HG03139 (cell line): Measurements from ENCODE around the gene SCAPER.
"Not testable (repeated sequence)": the region's sequence is repeated elsewhere in the genome, so short reads cannot be mapped to it uniquely, and the experiment has no call there.

Source experiments
- ATAC-seq: cut with Tn5 transposase; IDR thresholded peaks from one replicate; pipeline ENCODE4 v1.9.1; 2021; ENCODE audit not compliant: unreplicated experiment

Gene SCAPER

DNA sequence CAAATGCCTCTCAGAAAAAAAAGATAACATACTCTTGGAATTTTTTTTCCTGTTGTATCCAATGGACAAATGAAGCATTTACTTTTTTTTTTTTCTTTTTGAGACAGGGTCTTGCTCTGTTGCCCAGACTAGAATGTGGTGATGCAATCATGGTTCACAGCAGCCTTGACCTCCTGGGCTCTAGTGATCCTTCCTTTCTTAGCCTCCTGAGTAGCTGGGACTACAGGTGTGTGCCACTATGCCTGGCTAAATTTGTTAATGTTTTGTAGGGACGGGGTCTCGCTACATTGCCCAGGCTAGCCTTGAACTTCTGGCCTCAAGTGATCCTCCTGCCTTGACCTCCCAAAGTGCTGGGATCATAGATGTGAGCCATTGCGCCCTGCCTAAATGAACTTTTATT is 401.3 kb downstream of the SCAPER start:
- no peak for ATAC-seq

DNA sequence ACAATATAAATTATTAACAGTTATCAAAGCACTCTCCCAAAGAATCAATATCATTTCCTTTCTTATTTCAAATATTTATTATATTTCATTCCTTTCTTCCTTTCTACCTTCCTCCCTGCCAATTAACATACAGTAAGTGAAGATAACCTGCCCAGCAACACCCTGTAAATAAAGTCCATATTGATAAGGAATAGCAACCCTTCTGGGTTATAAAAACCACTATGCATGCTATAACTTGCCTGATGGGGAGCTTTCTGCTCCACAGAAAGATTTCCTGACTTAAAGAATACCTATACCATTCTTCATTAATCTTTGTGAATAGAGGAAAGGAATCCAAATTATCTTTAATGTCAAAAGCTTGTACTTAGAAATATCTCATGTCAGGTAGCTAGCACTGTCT is 402.0 kb downstream of the SCAPER start:
- ATAC-seq: no peak

DNA sequence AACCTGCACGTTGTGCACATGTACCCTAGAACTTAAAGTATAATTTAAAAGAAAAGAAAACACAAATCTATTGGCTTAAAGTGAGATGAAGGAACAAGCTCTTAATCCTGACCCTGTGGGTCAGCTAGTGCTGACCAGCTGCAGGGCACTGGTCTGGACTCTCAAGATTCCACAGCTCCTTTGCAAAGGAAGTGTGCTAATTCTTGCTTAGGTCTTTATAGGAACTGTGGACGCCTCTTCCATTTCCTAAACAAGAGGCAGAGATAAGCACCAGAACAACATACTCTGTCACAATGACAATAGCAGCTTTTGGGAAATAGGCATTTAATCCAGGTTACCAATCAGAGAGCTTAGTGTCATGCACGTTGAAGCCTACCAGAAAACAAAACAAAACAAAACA is 402.5 kb downstream of the SCAPER start:
- ATAC-seq: no peak

DNA sequence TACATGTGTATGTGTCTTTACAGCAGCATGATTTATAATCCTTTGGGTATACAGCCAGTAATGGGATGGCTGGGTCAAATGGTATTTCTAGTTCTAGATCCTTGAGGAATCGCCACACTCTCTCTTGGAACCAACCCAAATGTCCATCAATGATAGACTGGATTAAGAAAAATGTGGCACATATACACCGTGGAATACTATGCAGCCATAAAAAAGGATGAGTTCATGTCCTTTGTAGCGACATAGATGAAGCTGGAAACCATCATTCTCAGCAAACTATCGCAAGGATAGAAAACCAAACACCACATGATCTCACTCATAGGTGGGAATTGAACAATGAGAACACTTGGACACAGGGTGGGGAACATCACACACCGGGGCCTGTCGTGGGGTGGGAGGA is 403.0 kb downstream of the SCAPER start:
- ATAC-seq: not testable (repeated sequence)

DNA sequence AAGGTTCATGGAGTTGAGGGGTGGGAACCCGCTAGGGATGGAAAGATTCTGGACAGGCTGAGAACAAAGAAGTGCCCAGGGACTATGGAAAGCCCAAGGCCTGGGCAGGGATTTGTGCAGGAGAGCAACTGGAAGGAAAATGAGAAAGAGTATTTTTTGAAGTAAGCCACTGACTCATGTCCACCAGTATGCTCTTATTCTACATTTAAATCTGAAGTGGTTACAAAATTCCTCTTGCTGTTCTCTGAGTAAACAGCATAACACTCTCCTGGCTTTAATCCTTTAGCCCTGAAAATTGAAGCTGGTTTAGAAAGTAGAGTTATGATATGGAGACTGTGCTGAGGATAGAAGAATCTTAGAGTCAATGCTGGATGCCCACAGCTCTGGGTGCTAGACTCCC is 403.4 kb downstream of the SCAPER start:
- no peak for ATAC-seq

DNA sequence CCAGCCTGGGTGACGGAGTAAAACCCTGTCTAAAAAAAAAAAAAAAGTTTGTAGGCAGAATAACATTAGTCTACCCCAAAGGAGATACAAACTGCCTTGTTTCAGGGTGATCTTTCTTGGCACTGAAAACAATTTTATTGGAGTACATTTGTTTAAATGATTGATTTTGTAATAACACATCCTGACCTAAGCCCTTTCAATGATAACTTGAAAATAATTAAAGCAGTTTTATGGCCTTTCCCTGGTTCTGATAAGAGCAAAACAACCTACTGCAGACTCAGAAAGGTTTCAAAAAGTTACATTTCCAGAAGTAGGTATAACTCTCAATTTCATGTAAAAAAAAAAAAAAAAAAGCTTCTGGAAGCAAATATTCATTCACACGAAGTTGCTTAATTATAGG is 404.1 kb downstream of the SCAPER start:
- ATAC-seq: no peak

DNA sequence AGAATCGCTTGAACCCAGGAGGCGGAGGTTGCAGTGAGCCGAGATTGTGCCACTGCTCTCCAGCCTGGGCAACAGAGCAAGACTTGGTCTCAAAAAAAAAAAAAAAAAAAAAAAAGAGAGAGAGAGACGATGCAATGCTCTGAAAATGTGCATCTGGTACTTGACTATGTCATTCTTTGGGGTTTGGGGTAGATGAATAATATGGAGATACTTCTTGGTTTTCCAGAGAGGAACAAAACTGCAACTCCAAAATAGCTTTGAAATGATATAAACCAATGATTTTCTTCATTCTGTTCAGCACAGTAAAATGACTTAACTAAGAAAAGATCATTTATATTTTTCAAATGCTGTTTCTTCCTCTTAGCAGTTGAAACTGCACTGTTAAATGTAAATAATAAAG is 409.7 kb downstream of the SCAPER start:
- no peak for ATAC-seq

DNA sequence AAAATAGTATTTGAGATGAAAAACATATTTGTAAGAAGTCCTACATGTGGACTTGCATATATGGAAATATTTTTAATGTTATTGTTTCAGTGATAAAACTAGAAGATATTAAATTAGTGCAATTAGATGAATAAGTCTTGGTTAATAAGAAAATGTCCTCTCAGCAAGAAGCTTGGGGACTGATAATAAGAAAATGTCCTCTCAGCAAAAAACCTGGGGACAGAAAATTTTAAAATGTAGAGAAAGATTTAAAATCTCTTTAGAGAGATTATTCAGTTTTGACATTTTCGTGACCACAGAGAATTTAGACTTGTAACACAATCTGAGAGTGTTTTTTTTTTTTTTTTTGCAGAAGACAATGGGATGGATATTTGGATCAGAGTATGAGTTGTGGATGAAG is 412.6 kb downstream of the SCAPER start:
- no peak for ATAC-seq

DNA sequence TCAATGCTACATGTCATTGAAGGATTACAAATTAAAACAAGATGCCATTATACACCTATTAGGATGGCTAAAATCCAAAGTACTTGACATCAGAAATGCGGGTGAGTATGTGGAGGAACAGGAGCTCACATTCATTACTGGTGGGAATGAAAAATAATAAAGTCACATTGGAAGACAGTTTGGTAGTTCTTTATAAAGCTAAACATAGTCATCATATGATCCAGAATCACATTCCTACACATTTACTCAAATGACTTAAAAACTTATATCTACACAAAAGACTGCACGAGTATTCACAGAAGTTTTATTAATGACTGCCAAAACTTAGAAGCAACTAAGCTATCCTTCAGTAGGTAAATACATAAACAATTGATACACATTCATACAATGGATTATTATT is 421.4 kb downstream of the SCAPER start:
- ATAC-seq: no peak

DNA sequence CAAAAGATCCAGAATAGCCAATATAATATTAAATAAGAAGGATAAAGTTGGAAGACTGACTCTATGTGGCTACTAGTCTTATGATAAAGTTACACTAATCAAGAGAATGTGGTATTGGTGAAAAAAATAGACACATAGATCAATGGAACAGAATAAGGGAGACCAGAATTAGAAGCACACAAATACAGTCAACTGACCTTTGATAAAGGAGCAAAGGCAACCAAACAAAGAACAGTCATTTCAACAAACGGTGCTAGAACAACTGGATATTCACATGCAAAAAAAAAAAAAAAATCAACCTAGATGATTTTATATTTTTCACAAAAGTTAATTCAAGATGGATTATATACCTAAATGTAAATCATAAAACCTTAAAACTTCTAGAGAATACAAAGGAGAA is 422.1 kb downstream of the SCAPER start:
- ATAC-seq: no peak

DNA sequence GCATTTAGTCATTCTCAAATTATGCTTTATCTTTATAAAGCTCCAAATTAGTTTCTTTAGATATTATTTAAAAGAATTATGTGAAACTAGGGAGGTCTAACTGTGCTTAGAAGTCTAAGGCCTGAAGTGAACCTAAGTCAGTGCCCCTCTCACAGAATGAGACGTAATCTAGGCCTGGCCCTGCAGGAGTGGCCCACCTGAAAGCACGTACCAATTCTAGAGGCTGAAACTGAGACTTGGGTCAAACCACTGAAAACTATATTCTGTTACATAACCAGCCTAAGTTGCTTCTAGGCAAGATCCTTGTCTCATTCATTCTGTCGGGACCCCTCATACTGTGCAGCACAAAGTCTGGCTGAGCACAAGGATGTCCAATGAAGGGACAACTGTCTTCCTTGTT is 424.9 kb downstream of the SCAPER start:
- ATAC-seq: no peak

DNA sequence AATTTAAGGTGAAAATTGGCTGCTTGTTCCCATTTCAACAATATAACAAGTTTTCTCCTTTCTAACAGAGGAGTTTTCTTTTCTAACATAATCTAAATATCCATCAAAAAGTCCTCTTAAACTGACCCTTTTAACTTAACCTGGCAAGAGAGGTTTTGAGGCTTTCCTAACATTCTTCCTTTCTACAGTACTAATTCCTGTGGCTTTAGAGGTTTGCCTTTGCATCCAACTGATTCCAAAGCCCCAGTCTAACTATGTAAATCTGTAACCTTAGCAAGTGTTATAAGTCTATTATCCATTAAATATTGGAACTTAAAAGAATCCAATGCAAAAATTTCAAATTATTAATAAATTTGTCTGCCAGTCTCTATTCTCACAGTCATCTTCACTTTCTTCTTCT is 434.4 kb downstream of the SCAPER start:
- no peak for ATAC-seq

DNA sequence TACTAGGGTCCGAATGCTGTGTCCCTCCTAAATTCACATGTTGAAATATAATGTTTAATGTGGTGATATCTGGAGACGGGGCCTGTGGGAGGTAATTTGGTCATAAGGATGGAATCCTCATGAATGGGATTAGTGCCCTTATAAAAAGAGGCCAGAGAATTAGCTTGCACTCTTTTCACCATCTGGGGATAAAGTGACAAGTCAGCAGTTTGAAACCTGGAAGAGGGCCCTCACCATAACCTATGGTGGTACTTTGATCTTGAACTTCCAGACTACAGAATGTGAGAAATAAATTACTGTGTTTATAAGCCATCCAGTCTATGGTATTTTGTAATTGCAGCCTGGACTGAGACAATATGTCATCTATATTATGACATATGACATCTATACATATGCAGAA is 436.4 kb downstream of the SCAPER start:
- ATAC-seq: no peak

DNA sequence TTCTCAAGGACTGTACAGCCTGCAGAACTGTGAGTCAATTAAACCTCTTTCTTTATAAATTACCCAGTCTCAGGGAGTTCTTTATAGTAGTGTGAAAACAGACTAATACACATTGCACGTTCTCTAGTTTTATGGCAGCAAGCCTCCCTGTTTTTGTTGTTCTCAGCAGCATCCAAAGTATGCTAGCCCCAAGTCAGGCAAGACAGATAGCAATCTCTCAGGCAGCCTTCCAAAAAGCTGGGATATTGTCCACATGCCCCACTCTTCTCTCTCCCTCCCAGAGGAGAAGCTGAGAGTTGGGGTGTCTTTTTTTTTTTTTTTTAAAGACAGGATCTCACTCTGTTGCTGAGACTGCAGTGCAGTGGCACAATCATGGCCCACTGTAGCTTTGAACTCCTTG is 438.0 kb downstream of the SCAPER start:
- ATAC-seq: no peak

DNA sequence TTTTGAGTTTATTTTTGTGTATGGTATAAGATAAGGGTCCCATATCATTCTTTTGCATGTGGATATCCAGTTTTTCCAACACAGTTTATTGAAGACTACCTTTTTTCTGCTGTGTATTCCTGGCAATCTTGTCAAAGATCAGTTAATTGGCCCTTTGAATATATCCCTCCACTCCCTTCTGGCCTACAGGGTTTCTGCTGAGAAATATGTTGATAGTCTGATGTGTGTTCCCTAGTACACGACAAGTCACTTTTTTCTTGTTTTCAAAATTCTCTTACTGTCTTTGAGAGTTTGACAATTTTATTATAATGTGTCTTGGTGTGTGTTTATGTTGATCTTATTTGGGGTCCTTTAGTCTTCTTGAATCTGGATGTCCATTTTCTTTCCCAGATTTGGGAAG is 439.4 kb downstream of the SCAPER start:
- ATAC-seq: no peak

DNA sequence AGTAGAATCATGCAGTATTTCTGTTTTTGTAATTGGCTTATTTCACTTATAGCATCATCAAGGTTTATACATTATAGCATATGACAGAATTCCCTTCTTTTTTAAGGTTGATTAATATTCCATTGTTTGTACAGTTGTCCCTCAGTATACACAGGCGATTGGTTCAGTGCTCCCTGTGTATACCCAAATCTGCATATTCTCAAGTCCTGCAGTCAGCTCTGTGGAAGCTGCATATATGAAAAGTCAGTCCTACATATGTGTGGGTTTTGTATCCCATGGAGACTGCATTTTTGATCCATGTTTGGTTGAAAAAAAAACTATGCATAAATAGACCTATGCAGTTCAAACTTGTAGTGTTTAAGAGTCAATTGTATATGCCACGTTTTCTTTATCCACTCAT is 440.9 kb downstream of the SCAPER start:
- ATAC-seq: no peak

DNA sequence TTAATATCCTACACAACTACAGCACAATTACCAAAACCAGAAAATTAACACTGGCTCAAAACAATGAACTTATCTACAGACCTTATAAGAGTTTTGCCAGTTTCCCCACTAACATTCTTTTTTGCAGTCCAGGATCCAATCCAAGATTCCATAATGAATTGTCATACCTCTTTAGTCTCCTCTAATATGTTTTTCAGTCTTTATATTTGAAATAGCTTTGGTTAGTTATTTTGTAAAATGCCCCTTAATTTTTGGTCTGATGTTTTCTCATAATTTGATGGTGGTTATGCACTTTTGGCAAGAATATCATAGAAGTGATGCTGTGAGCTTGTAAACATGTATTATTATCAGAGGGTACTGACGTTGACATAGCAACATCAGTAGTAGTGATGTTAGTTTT is 444.3 kb downstream of the SCAPER start:
- no peak for ATAC-seq

DNA sequence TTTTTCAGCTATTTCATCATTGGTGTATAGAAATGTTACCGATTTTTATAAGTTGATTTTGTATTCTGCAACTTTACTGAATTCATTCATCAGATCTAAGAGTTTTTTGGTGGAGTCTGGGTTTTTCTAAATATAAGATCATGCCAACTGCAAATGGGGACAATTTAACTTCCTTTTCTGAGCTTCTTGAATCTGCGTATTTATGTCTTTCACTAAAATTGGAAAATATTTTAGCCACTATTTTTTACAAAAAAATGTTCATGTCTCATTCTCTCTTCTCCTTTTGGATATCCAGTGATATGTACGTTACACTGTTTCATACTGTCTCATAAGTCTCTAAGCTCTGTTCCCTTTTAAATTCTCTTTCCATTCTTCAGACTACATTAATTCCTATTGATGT is 444.8 kb downstream of the SCAPER start:
- ATAC-seq: no peak

DNA sequence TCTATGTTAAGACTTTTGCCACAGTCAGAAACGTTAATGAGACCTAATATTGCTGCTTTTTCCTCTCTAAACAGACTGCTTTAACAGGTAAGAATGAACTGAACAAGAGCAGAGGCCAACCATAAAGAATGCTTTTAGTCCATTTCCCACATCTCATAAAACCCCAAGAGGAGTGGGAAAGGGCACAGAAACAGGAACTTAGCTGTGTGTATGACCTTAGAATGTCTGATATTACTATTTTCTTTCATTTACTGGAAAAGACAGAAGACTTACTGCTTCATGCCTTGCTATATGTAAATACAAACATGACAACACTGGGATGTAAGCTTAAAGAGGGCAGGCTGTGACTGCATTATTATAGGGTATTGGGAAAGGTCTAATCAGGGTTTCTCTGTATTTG is 453.6 kb downstream of the SCAPER start:
- no peak for ATAC-seq

DNA sequence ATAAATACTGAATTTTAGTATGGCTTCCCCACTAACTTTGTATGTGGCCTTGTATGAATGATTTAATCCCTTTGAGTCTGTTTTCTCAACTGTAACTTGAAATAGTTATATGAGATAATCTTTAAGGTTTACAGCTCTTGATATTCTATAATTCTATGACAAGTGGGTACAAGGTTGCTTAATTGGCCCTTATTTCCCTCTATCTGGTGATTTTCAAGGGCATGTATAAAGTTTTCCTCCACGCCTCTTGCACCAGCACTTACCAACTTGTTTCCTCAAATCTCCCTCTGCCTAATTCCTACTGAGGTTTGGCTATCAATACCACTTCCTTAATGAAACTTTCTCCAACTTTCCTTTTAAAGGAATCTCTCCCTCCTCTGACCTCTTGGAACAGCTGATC is 455.7 kb downstream of the SCAPER start:
- ATAC-seq: no peak

DNA sequence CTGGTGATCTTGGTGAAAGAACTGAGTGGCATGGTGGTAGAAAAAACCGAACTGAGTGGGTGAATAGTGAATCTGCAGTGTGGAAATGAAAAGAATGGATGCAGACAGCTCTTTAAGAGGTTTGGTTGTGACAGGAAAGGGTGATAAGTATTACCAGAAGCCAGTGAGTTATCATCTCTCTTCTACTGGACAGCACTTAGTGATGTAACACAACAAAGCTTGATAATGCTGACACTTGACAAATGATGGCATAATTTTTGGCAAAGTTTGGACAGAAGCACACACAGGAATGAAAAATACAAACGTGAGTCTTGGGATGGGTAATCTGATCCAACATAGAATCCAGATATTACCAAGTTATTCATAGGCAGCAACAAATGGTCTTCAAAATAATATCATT is 456.4 kb downstream of the SCAPER start:
- ATAC-seq: no peak

DNA sequence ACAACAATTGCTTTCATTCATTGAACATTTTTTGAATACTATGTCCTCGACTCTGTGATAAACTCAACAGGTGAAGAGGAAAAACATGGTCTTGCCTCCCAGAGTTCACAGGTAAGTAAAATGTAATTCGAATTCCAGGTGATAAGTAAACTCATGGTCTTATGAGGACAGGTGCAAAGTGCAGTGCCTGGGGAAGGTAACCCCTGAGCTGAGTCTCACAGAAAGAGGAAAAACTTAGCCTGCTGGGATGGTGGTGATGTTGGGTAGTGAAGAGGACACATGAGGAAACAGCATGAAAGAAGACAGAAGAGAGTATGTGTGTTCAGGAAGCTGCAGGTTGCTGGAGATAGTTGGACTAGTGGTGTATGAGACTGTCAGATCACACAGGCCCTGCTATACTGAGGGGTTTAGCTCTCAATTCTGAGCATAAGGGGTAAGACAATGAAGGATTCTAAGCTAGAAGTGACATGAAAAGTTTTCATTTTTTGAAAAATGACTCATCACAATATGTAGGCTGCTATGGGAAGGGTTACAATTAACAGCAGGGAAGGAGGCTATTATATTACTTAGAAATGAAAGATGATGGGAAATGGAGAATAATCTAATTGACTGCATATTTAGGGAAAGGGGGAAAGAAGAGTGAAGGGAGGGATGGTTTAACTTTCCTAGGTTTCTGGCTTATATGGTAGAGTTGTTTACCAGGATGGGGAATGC is 457.3 kb downstream of the SCAPER start:
- no peak for ATAC-seq

DNA sequence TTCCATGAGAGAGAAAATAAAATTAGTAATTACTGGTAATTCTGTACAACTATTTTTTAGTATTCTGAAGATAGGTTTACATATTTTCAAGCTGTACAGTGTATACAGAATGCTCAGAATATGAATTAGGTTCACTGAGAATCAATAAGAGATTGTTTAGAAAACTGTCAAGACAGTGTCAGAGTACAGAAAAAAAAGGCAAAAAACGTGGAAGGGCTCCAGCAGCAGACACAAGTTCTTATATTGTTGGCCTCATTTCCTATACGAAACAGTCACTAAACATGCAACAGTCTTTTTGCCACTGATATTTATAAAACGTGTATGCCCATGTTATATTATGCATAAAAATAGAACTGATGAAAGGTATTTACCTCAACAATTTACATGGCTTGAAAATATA is 464.7 kb downstream of the SCAPER start:
- no peak for ATAC-seq

DNA sequence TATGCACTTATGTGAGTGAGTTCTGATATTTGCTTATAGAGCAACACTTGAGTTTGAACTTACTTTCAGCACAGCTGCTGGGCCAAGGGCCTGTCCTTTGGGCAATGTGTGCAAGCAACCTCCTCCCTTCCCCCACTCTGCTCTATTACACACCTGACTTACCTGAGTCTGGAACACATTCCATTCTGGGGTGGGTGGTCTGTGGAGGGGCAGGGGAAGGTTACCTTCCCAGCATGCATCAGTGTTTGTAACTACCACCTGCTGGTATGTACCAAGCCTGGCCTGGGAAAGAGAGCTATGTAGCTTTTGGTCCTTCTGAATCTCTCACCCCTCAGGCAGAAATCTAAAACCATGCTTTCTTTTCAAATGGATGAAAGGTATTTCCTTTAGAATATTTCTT is 465.6 kb downstream of the SCAPER start:
- no peak for ATAC-seq
